NCI-H345 (cell line): ENCODE measurements around the gene POU3F4.

Source experiments
- DNase-seq: peaks from one replicate; lab custom pipeline; 2025; lab: John Stamatoyannopoulos, UW

The POU3F4 gene

GRCh38 chrX:83508006-83508405 lies at the start of gene POU3F4:
POU3F4 (plus strand) TSS chrX:83508290; CDS start chrX:83508325, 35 bp downstream.
- DNase-seq, result no peak

- no peak for DNase-seq
These were observed 38.5 kb upstream of the POU3F4 start for GRCh38 chrX:83469551-83469950.

GRCh38 chrX:83495898-83496297 lies 12.2 kb upstream of the POU3F4 start:
- DNase-seq, result no peak

GRCh38 chrX:83501003-83501402 lies 7.1 kb upstream of the POU3F4 start:
- DNase-seq, result no peak

- DNase-seq, result no peak
These were observed 6.6 kb upstream of the POU3F4 start for GRCh38 chrX:83501530-83501929.

- no peak for DNase-seq
These were observed 3.2 kb upstream of the POU3F4 start for GRCh38 chrX:83504721-83505479.

GRCh38 chrX:83508526-83509253 lies 600 bp downstream of the POU3F4 start:
- no peak for DNase-seq

- DNase-seq, result no peak
These were observed 1.2 kb downstream of the POU3F4 start for GRCh38 chrX:83509254-83509801.

- DNase-seq, result no peak
These were observed 2.5 kb downstream of the POU3F4 start for GRCh38 chrX:83510510-83511062.

GRCh38 chrX:83511208-83511607 lies 3.1 kb downstream of the POU3F4 start:
- no peak for DNase-seq

- DNase-seq, result no peak
These were observed 4.0 kb downstream of the POU3F4 start for GRCh38 chrX:83512111-83512510.

- no peak for DNase-seq
These were observed 8.5 kb downstream of the POU3F4 start for GRCh38 chrX:83516597-83516996.

- no peak for DNase-seq
These were observed 13.8 kb downstream of the POU3F4 start for GRCh38 chrX:83521905-83522304.

GRCh38 chrX:83529950-83530349 lies 21.9 kb downstream of the POU3F4 start:
- DNase-seq, result no peak

GRCh38 chrX:83535417-83536196 lies 27.5 kb downstream of the POU3F4 start:
- no peak for DNase-seq
